RWPE2 (cell line): ENCODE measurements around the gene STK39.

ENCODE experiments used
- ATAC-seq: fragments of 200-7000 bp; cut with Tn5 transposase; 3 replicates; pipeline ENCODE4 v1.9.1; 2021; ENCODE audit warnings: low read depth
- DNase-seq: peaks from one replicate; pipeline ENCODE4 v3.0.0-alpha.2; 2020; ENCODE audit warnings: low spot score
- H3K27ac ChIP-seq: fragments of 450-650 bp; 2 replicates; pipeline ENCODE4 v1.5.1; 2017; ENCODE audit warnings: mild to moderate bottlenecking; ENCODE audit not compliant: poor library complexity, severe bottlenecking
- H3K27me3 ChIP-seq: fragments of 250-450 bp; sonication (Bioruptor Pico); 2 replicates; pipeline ENCODE4 v1.5.1; 2021; ENCODE audit warnings: mild to moderate bottlenecking, moderate library complexity; ENCODE audit not compliant: insufficient read depth, poor library complexity, severe bottlenecking
- H3K36me3 ChIP-seq: fragments of 250-450 bp; sonication (Bioruptor Pico); 2 replicates; pipeline ENCODE4 v1.5.1; 2020; ENCODE audit warnings: low read depth, mild to moderate bottlenecking, moderate library complexity
- H3K4me1 ChIP-seq: fragments of 250-450 bp; sonication (Bioruptor Pico); 2 replicates; pipeline ENCODE4 v1.5.1; 2021; ENCODE audit warnings: mild to moderate bottlenecking, moderate library complexity; ENCODE audit not compliant: insufficient read depth, poor library complexity, severe bottlenecking
- H3K4me3 ChIP-seq: fragments of 250-450 bp; sonication (Bioruptor Pico); 2 replicates; pipeline ENCODE4 v1.5.1; 2021; ENCODE audit warnings: mild to moderate bottlenecking, moderate library complexity; ENCODE audit not compliant: severe bottlenecking
- H3K9me3 ChIP-seq: fragments of 250-450 bp; sonication (Bioruptor Pico); 2 replicates; pipeline ENCODE4 v1.5.1; 2021; ENCODE audit warnings: mild to moderate bottlenecking, moderate library complexity; ENCODE audit not compliant: severe bottlenecking
- CTCF ChIP-seq: fragments of 450-650 bp; IDR thresholded peaks from one replicate; pipeline ENCODE4 v1.5.1; 2017; ENCODE audit warnings: mild to moderate bottlenecking, moderate library complexity; ENCODE audit not compliant: poor library complexity, severe bottlenecking

The STK39 gene

GRCh38 chr2:168009900-168010299 lies 237.5 kb downstream of the STK39 start:
- Histone ChIP-seq H3K27me3 (no peaks in the 10 kb centered on the region), H3K9me3 (no peaks in the 10 kb centered on the region), H3K36me3 (peaks cover 10% of the 10 kb centered on the region), H3K27ac (no peak overlapping the region), H3K4me1 (no peaks in the 10 kb centered on the region), H3K4me3 (no peak overlapping the region)
- TF ChIP-seq CTCF, result no peak
- ATAC-seq (no peak), DNase-seq (no peak)

- H3K9me3 ChIP-seq, result no peaks in the 10 kb centered on the region
- no peak overlapping the region for H3K27ac ChIP-seq
- H3K4me1 ChIP-seq, result no peaks in the 10 kb centered on the region
- H3K27me3 ChIP-seq, result no peaks in the 10 kb centered on the region
- H3K4me3 ChIP-seq, result no peak overlapping the region
- no peak for ATAC-seq
- no peak for TF ChIP-seq CTCF
- no peak for DNase-seq
- peaks cover 10% of the 10 kb centered on the region for H3K36me3 ChIP-seq
Observed at GRCh38 chr2:168008646-168009195, 238.7 kb downstream of the STK39 start.

- H3K4me1 ChIP-seq, result no peaks in the 10 kb centered on the region
- no peaks in the 10 kb centered on the region for H3K9me3 ChIP-seq
- TF ChIP-seq CTCF, result no peak
- peaks cover 9% of the 10 kb centered on the region for H3K36me3 ChIP-seq
- no peak overlapping the region for H3K4me3 ChIP-seq
- H3K27ac ChIP-seq, result no peak overlapping the region
- DNase-seq (no peak), ATAC-seq (no peak)
- no peaks in the 10 kb centered on the region for H3K27me3 ChIP-seq
Observed at GRCh38 chr2:168006498-168006897, 240.9 kb downstream of the STK39 start.

- Histone ChIP-seq H3K9me3 (no peaks in the 10 kb centered on the region), H3K27me3 (no peaks in the 10 kb centered on the region), H3K27ac (no peak overlapping the region), H3K4me3 (no peak overlapping the region), H3K4me1 (no peaks in the 10 kb centered on the region), H3K36me3 (peaks cover 5% of the 10 kb centered on the region)
- DNase-seq, result no peak
- ATAC-seq, result no peak
- no peak for TF ChIP-seq CTCF
Observed at GRCh38 chr2:168005586-168005985, 241.8 kb downstream of the STK39 start.

- DNase-seq (no peak), ATAC-seq (no peak)
- H3K4me1 ChIP-seq, result no peaks in the 10 kb centered on the region
- H3K4me3 ChIP-seq, result no peak overlapping the region
- no peaks in the 10 kb centered on the region for H3K27me3 ChIP-seq
- no peaks in the 10 kb centered on the region for H3K36me3 ChIP-seq
- no peak for TF ChIP-seq CTCF
- H3K9me3 ChIP-seq, result no peaks in the 10 kb centered on the region
- H3K27ac ChIP-seq, result no peak overlapping the region
Observed at GRCh38 chr2:168003876-168004275, 243.5 kb downstream of the STK39 start.
